ENCODE measurements around the gene NGRN. TPM values are rescaled to one million over a fixed set of nuclear protein-coding genes. Genes with fewer than 3 reads are reported as not detected.

Gene NGRN
- total RNA-seq, 1 donor from 2014 or later = 91.8 TPM

DNA sequence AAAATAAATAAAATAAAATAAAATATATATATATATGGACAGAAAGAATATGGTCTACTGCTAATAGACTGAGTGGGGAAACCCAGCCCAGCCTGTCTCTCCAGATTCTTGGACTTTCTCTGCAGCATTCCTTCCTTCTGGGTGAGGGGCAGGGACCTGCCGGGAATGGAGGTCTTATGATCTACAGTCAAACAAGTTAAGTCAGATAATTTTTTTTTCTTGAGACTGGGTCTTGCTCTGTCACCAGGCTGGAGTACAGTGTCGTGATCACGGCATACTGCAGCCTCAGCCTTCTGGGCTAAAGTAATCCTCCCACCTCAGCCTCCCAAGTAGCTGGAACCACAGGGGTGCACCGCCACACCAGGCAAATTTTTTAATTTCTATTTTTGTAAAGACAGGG is 53.1 kb downstream of the NGRN start:
- DNase-seq (ENCODE audit: low spot score) = peak; percentile 0

DNA sequence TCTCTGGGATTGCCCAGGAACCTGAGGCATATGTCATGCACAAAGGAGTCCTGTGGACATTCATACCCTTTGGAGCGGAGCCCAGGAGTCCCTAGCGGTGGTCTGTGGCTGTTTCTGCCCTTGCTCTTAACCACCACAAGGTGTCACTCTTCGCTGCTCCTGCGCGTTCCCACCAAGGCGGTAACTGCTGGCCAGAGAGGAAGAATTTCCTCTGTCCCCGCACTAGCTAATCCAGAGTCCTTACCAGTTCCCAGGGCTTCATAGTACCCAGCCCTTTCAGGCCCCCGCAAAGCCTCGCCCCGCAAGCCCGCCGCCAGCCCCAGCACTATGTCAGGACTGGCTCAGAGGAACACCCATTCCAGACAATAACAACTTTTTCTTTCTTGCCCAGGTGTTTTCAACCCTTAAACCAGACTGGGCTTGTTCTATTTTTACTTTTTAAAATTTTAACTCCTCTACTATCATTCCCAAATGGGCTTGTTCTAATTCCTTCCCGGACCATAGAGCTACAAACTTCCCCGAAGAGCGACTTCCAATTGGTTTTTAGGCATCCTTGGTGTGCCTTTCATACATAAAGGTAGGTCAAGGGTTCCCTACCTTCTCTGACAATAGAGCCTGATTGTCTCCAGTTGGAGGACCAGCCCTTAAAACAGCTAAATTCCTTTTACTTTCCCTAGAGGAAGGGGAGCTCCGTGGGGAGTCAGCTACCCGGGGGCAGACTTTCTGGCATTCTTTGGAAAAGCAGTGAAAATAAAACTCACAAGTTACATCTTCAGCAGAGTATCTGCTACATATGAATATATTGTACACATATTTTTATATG is 54.8 kb downstream of the NGRN start:
- peak; percentile 80 for DNase-seq (ENCODE audit: low spot score)

DNA sequence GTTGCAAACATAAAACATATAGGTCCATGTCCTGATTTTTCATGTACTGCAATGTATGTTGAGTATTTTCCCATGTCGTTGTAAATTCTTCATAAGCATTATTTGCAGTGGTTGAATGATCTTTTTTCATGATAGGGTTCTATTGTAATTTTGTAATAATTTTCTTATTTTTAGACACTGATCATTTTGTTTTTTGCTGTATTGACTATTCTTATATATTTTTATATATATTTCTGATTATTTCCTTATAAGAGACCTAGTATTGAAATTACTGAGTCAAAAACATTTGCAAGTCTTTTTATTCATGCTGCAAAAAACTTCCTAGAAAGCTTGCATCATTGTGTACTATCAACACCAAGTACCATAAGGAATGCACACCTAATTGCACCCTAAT is 55.4 kb downstream of the NGRN start:
- DNase-seq (ENCODE audit: low spot score) = no peak

Other genes with a start within 250 kb of the NGRN start
- gene IDH2, start 163.2 kb upstream of the NGRN start, total RNA-seq = 73.2 TPM
- gene SEMA4B, start 64.3 kb upstream of the NGRN start, total RNA-seq = 79.7 TPM
- gene CIB1, start 31.7 kb upstream of the NGRN start, total RNA-seq = 106 TPM
- 12.6 TPM for gene GDPGP1, start 31.5 kb upstream of the NGRN start, total RNA-seq
- 0.32 TPM for gene TTLL13, start 16.1 kb upstream of the NGRN start, total RNA-seq
- 18.4 TPM for gene ZNF774, start 86.6 kb downstream of the NGRN start, total RNA-seq
- gene IQGAP1, start 122.6 kb downstream of the NGRN start, total RNA-seq = 159 TPM